NB4 (cell line): ENCODE measurements around the gene ZKSCAN8.
"Not testable (repeated sequence)": the region's sequence is repeated elsewhere in the genome, so short reads cannot be mapped to it uniquely, and the experiment has no call there.

Source experiments
- DNase-seq: peaks from one replicate; pipeline ENCODE4 v3.0.0; 2010; ENCODE audit warnings: low read depth
- H3K4me3 ChIP-seq: one replicate; pipeline ENCODE4 v1.5.1; 2011; ENCODE audit warnings: mild to moderate bottlenecking, low read depth, low read length, moderate library complexity
- CTCF ChIP-seq: IDR thresholded peaks from one replicate; pipeline ENCODE4 v1.5.1; 2012; ENCODE audit warnings: low read depth, low read length
- MYC ChIP-seq: IDR thresholded peaks from 2 replicates; pipeline ENCODE4 v1.6.1; 2011; ENCODE audit warnings: low read depth, low read length
- POLR2A ChIP-seq: IDR thresholded peaks from 2 replicates; pipeline ENCODE4 v1.6.1; 2011; ENCODE audit warnings: mild to moderate bottlenecking; ENCODE audit not compliant: insufficient read length; ENCODE audit errors: extremely low read depth
- TF ChIP-seq, protein P1 (sequence below): IDR thresholded peaks from 2 replicates; pipeline ENCODE4 v1.6.1; 2011; ENCODE audit warnings: low read depth, low read length

ZKSCAN8 gene

DNA sequence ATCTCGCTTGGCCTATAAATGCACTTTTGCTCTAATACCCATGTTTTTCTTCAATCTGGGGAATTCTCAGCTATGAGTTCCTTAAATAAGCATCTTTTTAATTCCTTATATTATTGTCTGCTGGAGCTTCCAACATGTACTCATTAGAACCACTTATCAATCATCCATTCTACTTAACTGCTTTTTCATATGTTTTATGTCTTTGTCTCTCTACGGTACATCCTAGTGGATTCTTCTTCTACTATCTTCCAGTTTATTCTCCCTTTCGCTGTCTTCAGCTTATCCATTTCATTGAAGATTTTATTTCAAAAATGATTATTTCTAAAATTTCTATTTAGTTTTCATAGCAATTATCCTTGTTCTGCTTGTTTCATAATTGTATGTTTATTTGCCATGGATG is 29.7 kb upstream of the ZKSCAN8 start:
- DNase-seq: no peak
- H3K4me3 ChIP-seq: no peak overlapping the region
- TF ChIP-seq, protein P1, sequence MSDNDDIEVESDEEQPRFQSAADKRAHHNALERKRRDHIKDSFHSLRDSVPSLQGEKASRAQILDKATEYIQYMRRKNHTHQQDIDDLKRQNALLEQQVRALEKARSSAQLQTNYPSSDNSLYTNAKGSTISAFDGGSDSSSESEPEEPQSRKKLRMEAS: no peak
- TF ChIP-seq POLR2A: no peak
- no peak for TF ChIP-seq CTCF
- no peak for TF ChIP-seq MYC

DNA sequence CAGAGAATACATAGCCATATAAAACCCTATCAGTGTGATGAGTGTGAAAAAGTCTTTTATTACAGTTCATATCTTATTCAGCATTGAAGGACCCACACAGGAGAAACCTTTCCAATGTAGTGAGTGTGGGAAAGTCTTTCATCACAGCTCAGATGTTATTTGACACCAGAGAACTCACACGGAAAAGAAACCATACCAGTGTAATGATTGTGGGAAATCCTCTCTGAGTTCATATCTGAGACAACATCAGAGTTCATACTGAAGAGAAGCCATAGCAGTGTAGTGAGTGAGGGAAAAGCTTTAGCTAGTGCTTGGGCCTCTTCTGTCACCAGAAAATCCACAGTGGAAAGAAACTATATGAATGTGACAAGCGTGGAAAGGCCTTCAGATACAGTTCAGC is 25.9 kb upstream of the ZKSCAN8 start:
- no peak overlapping the region for H3K4me3 ChIP-seq
- no peak for DNase-seq
- no peak for TF ChIP-seq POLR2A
- TF ChIP-seq, protein P1: no peak
- no peak for TF ChIP-seq CTCF
- TF ChIP-seq MYC: no peak

DNA sequence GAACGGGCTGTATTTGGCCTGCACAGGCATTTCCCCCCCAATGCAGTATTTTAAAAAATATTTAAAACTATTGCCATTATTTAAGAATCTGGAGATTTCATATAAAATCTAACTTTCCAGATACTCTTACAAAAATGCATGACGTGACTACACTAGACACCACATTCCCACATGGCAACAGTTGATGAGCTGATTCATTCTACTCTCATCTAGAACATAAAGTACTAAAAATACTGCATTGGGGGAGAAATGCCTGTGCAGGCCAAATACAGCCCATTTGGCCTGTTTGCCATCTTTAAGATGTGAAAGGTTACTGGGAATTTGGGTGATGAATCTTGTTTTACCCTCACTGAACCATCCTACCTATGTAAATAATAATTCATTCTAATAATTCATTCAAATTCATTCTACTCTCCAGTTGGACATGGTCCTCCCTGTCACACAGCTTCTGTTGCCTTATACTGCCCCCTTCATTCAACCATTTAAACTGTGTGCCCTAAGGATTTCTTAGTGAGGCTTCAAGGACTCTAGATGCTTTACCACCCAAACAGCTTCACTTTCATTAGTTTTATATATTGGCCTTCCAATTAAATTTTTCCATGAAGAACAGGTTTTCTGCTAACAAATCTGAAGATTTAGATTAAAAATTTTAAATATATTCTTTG is 24.2 kb upstream of the ZKSCAN8 start:
- TF ChIP-seq POLR2A: no peak
- TF ChIP-seq, protein P1: no peak
- no peak for TF ChIP-seq MYC
- no peak for TF ChIP-seq CTCF
- H3K4me3 ChIP-seq: no peak overlapping the region
- DNase-seq: no peak

DNA sequence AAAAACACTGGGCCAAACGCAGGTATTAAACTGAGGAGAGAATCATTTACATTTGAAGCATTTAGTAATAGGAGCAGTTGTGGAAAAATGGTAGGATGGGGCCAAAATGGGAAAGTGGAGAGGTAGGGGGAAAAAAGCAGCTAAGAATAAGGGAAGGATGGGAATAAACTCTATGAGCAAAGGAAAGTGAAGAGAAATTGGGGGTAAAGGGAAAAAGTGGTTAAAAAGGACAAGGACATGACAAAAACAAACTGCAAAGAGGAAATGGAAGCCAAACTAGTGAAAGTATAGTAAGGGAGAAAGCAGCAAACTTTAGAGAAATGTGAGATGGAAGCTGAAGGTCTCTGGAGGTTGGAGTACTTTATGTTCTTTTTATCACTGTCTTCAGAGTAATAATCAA is 23.5 kb upstream of the ZKSCAN8 start:
- H3K4me3 ChIP-seq: no peak overlapping the region
- TF ChIP-seq CTCF (no peak), POLR2A (no peak), MYC (no peak)
- TF ChIP-seq, protein P1: no peak
- no peak for DNase-seq

DNA sequence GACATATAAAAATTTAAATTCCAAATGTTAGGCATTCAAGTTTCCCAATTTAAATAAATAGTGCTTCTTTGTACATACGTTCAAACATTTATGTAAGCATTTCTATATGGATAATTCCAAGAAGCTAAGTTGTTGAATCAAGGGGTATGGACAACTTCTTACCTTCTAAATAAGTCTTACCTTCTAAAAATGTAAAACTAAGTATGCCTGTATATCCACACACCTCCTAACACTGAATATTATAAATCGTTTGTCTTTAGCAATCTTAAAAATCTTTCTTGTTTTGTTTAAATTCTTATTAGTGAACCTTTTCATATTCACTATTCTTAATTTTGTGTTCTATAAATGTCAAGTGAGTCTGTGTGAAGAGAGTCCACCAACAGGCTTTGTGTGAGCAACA is 19.8 kb upstream of the ZKSCAN8 start:
- no peak overlapping the region for H3K4me3 ChIP-seq
- no peak for TF ChIP-seq POLR2A
- DNase-seq: no peak

DNA sequence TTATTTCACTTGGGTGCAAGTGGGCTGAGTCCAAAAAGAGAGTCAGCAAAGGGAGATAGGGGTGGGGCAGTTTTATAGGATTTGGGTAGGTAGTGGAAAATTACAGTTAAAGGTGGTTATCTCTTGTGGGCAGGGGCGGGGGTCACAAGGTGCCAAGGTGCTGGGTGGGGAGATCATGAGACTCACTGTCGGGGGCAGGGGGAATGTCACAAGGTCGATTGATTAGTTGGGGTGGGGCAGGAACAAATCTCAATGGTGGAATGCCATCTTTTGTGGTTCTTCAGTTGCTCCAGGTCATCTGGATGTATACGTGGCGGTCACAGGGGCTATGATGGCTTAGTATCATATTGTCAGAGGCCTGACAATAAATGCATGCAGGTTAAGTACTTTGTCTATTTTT is 19.4 kb upstream of the ZKSCAN8 start:
- not testable (repeated sequence) for H3K4me3 ChIP-seq, DNase-seq

GRCh38 chr6:28124350-28124970 is 17.2 kb upstream of the ZKSCAN8 start, which contains the start of gene ZSCAN16:
Gene ZSCAN16, plus strand, starts transcription at chr6:28124609. Its CDS starts 835 bp downstream, at chr6:28125444.
- peak; percentile 89 for DNase-seq
- peak; percentile 48 for TF ChIP-seq POLR2A
- TF ChIP-seq, protein P1: 0 out of 2 replicates have a peak, but pooled peaks have one; percentile 30
- no peak for TF ChIP-seq MYC
- peak within 1 kb of the TSS; percentile 77 for H3K4me3 ChIP-seq
